Measurements from ENCODE around the gene ZNF775. TPM values are rescaled to one million over a fixed set of nuclear protein-coding genes. Genes with fewer than 3 reads are reported as not detected.

Gene ZNF775
- total RNA-seq, 1 donor from 2014 or later, result 10.1 TPM

GRCh38 chr7:150411606-150412005 is 32.5 kb downstream of the ZNF775 start:
- H3K27me3 ChIP-seq (ENCODE audit: control insufficient read depth, insufficient read depth, low read length), result no peaks in the 10 kb centered on the region
- TF ChIP-seq CTCF (IDR thresholded peaks at IDR 0.05; ENCODE audit: insufficient read depth, low read length, poor library complexity, severe bottlenecking), result no peak
- H3K36me3 ChIP-seq (ENCODE audit: control insufficient read depth, insufficient read depth, low read length), result no peaks in the 10 kb centered on the region
- H3K4me3 ChIP-seq (ENCODE audit: low read depth, low read length), result no peak overlapping the region
- DNase-seq (ENCODE audit: low read depth), result no peak

- no peak for TF ChIP-seq CTCF (IDR thresholded peaks at IDR 0.05; ENCODE audit: insufficient read depth, low read length, poor library complexity, severe bottlenecking)
- no peaks in the 10 kb centered on the region for H3K27me3 ChIP-seq (ENCODE audit: control insufficient read depth, insufficient read depth, low read length)
- no peaks in the 10 kb centered on the region for H3K36me3 ChIP-seq (ENCODE audit: control insufficient read depth, insufficient read depth, low read length)
- no peak overlapping the region for H3K4me3 ChIP-seq (ENCODE audit: low read depth, low read length)
- DNase-seq (ENCODE audit: low read depth), result no peak
These were observed 32.9 kb downstream of the ZNF775 start for GRCh38 chr7:150412016-150412415.

GRCh38 chr7:150412518-150413488 is 33.7 kb downstream of the ZNF775 start:
- H3K36me3 ChIP-seq (ENCODE audit: control insufficient read depth, insufficient read depth, low read length), result no peaks in the 10 kb centered on the region
- no peaks in the 10 kb centered on the region for H3K27me3 ChIP-seq (ENCODE audit: control insufficient read depth, insufficient read depth, low read length)
- no peak overlapping the region for H3K4me3 ChIP-seq (ENCODE audit: low read depth, low read length)
- DNase-seq (ENCODE audit: low read depth), result no peak
- TF ChIP-seq CTCF (IDR thresholded peaks at IDR 0.05; ENCODE audit: insufficient read depth, low read length, poor library complexity, severe bottlenecking), result no peak

GRCh38 chr7:150413640-150414081 is 34.5 kb downstream of the ZNF775 start:
- no peaks in the 10 kb centered on the region for H3K27me3 ChIP-seq (ENCODE audit: control insufficient read depth, insufficient read depth, low read length)
- no peak for DNase-seq (ENCODE audit: low read depth)
- no peak for TF ChIP-seq CTCF (IDR thresholded peaks at IDR 0.05; ENCODE audit: insufficient read depth, low read length, poor library complexity, severe bottlenecking)
- no peaks in the 10 kb centered on the region for H3K36me3 ChIP-seq (ENCODE audit: control insufficient read depth, insufficient read depth, low read length)
- no peak overlapping the region for H3K4me3 ChIP-seq (ENCODE audit: low read depth, low read length)

- Histone ChIP-seq H3K36me3 (ENCODE audit: control insufficient read depth, insufficient read depth, low read length) (no peaks in the 10 kb centered on the region), H3K4me3 (ENCODE audit: low read depth, low read length) (no peak overlapping the region), H3K27me3 (ENCODE audit: control insufficient read depth, insufficient read depth, low read length) (no peaks in the 10 kb centered on the region)
- DNase-seq (ENCODE audit: low read depth), result no peak
- no peak for TF ChIP-seq CTCF (IDR thresholded peaks at IDR 0.05; ENCODE audit: insufficient read depth, low read length, poor library complexity, severe bottlenecking)
These were observed 36.3 kb downstream of the ZNF775 start for GRCh38 chr7:150415161-150416153.
